CD4-positive, alpha-beta T cell (primary cell): ENCODE measurements around the gene CNIH4. TPM values are rescaled to one million over a fixed set of nuclear protein-coding genes. Genes with fewer than 3 reads are reported as not detected.

Experiments used
- ATAC-seq: fragments of 200-7000 bp; cut with Tn5 transposase; one replicate; pipeline ENCODE4 v1.10.0; 2022; ENCODE audit warnings: mild to moderate bottlenecking; ENCODE audit not compliant: poor library complexity
- CTCF ChIA-PET: fragments of 350-600 bp; sonication (Branson Sonifier 250); formaldehyde crosslinking; loops from one replicate; lab custom pipeline; 2021; ENCODE audit warnings: antibody characterized with exemption, inconsistent platforms; lab: Charles Lee
- POLR2A ChIA-PET: fragments of 350-600 bp; sonication (Branson Sonifier 250); formaldehyde crosslinking; loops from one replicate; lab custom pipeline; 2021; ENCODE audit warnings: antibody characterized with exemption, inconsistent platforms; lab: Charles Lee
- DNase-seq, 14 experiments: peaks; one replicate each; pipeline ENCODE4 v3.0.0-alpha.2; 2013 to 2020; ENCODE audit warnings: mixed read lengths in 2 of 14
- H3K27ac ChIP-seq, 2 donors: one replicate each; pipeline versions ENCODE4 v1.5.1 to v1.7.0; 2013; ENCODE audit warnings: low read length in 2 of 2, low read depth in 1 of 2, mild to moderate bottlenecking in 1 of 2
- H3K27me3 ChIP-seq, 2 experiments: 1 replicate in 1 of 2; 2 replicates in 1 of 2; pipeline versions ENCODE4 v1.6.1 to v1.7.0; 2013; ENCODE audit warnings: low read length in 2 of 2, control low read depth in 1 of 2, mild to moderate bottlenecking in 1 of 2, moderate library complexity in 1 of 2; ENCODE audit not compliant: insufficient read depth in 2 of 2, control insufficient read depth in 1 of 2
- H3K36me3 ChIP-seq: one replicate; pipeline ENCODE4 v1.6.1; 2013; ENCODE audit warnings: low read length, control low read depth; ENCODE audit not compliant: insufficient read depth
- H3K4me1 ChIP-seq: one replicate; pipeline ENCODE4 v1.6.1; 2013; ENCODE audit warnings: low read length, control low read depth; ENCODE audit not compliant: insufficient read depth
- H3K4me3 ChIP-seq: one replicate; pipeline ENCODE4 v1.5.1; 2013; ENCODE audit warnings: mild to moderate bottlenecking, low read length, moderate library complexity
- H3K9me3 ChIP-seq, 2 experiments: 1 replicate in 1 of 2; 2 replicates in 1 of 2; pipeline versions ENCODE4 v1.6.1 to v1.7.0; 2013; ENCODE audit warnings: low read length in 2 of 2, mild to moderate bottlenecking in 2 of 2, control low read depth in 1 of 2, moderate library complexity in 1 of 2; ENCODE audit not compliant: control insufficient read depth in 1 of 2, insufficient read depth in 1 of 2
- H3K27ac Mint-ChIP-seq: one replicate; pipeline ENCODE4 v1.8.0; 2020; ENCODE audit warnings: mixed read lengths
- H3K27me3 Mint-ChIP-seq: one replicate; pipeline ENCODE4 v1.8.0; 2021; ENCODE audit warnings: mixed read lengths
- H3K36me3 Mint-ChIP-seq: one replicate; pipeline ENCODE4 v1.8.0; 2021; ENCODE audit warnings: low read depth, mixed read lengths
- H3K4me1 Mint-ChIP-seq: one replicate; pipeline ENCODE4 v1.8.0; 2021; ENCODE audit warnings: low read depth, mixed read lengths
- H3K4me3 Mint-ChIP-seq: one replicate; pipeline ENCODE4 v1.8.0; 2020; ENCODE audit warnings: mild to moderate bottlenecking, mixed read lengths
- H3K9me3 Mint-ChIP-seq: one replicate; pipeline ENCODE4 v1.8.0; 2020; ENCODE audit warnings: mixed read lengths
- intact Hi-C, 2 experiments: fragments of 100-400 bp; cut with DNase I in 1 of 2; cut with micrococcal nuclease in 1 of 2; formaldehyde crosslinking; loops; one replicate each; pipeline versions ENCODE4 v1.15.1 to v1.9.0; 2023 to 2025; cut with DNase I, micrococcal nuclease
- total RNA-seq, 174 experiments: library from RNA in 2 of 174; stranded (reverse) in 2 of 174; gene quantifications; one replicate each; pipeline ENCODE4 v1.2.3 and lab custom pipeline; 2021 to 2026
- TF ChIP-seq, protein P1 (sequence below): fragments of 200-600 bp; IDR thresholded peaks from one replicate; pipeline ENCODE4 v1.8.0; 2022; ENCODE audit warnings: antibody characterized with exemption, mild to moderate bottlenecking

Gene CNIH4
- total RNA-seq, 2 experiments from 2014 or later = 31.2 to 33.6 TPM

DNA sequence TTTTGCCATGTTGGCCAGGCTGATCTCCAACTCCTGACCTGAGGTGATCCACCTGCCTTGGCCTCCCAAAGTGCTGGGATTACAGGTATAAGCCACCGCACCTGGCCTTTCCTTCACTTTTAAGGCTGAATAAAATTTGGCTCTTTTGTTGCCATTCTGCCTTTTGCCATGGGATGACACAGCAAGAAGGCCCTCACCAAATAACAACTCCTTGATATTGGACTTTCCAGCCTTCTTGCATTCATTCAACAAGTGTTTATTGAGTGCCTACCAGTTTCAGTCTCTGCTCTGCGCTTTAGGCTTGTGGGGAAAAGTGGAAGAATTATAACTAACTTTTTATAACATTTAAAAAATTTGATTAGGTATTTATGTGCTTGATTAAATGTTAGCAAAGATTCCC, 24.9 kb upstream of the CNIH4 start:
- CTCF ChIA-PET = interaction anchor here (0.9 to 1.1 kb wide), 2 partner anchors 13 to 216 kb away, joined by 3 read pairs; no protein-coding TSS in a partner anchor
- Histone ChIP-seq H3K9me3 (no peaks in the 10 kb centered on the region), H3K36me3 (peaks cover 3% of the 10 kb centered on the region), H3K27me3 (no peaks in the 10 kb centered on the region), H3K27ac (no peak overlapping the region), H3K4me1 (peaks cover 20% of the 10 kb centered on the region), H3K4me3 (no peak overlapping the region)
- Mint-ChIP-seq H3K4me3 (no peak overlapping the region), H3K27ac (no peak overlapping the region), H3K4me1 (peaks cover 39% of the 10 kb centered on the region), H3K9me3 (no peaks in the 10 kb centered on the region), H3K36me3 (peaks cover 14% of the 10 kb centered on the region), H3K27me3 (no peaks in the 10 kb centered on the region)
- TF ChIP-seq, protein P1, sequence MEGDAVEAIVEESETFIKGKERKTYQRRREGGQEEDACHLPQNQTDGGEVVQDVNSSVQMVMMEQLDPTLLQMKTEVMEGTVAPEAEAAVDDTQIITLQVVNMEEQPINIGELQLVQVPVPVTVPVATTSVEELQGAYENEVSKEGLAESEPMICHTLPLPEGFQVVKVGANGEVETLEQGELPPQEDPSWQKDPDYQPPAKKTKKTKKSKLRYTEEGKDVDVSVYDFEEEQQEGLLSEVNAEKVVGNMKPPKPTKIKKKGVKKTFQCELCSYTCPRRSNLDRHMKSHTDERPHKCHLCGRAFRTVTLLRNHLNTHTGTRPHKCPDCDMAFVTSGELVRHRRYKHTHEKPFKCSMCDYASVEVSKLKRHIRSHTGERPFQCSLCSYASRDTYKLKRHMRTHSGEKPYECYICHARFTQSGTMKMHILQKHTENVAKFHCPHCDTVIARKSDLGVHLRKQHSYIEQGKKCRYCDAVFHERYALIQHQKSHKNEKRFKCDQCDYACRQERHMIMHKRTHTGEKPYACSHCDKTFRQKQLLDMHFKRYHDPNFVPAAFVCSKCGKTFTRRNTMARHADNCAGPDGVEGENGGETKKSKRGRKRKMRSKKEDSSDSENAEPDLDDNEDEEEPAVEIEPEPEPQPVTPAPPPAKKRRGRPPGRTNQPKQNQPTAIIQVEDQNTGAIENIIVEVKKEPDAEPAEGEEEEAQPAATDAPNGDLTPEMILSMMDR = no peak
- DNase-seq (no peak), ATAC-seq (no peak)
- POLR2A ChIA-PET = no interaction called here
- intact Hi-C loops = loop anchor here (2.0 to 10.0 kb wide), 8 partner anchors 125 to 635 kb away; no protein-coding TSS in a partner anchor

DNA sequence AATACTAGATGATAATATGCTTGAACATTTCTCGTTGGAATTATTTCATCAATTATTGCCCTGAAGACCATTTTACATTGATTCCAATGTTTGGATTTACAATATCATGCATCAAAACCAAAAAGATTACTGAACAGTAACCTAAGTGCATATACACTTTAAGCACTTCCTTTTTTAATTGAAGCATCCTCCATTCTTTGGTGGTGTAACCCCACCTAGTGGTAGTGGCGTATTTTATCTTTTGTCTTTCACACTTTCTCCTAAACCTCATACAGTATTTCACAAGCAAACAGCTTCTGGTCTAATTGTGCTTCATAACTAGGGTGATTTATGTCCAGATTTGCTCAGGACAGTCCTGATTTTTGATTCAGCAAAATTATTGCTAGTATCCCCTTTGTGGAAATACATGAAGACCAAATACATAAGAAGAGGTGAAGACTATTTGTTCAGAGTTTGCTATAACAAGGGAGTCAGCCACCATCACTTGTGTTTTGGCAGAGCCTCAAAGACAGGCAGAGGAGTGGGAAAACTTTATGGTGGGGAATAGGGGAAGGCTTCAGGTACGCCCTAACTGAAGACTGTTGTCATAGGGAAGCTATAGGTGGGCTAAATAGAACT, 23.3 kb upstream of the CNIH4 start:
- peak in 4 of 14 experiments; percentile 47 to 80 (median 76) for DNase-seq
- peaks cover 31% of the 10 kb centered on the region for H3K4me1 Mint-ChIP-seq
- POLR2A ChIA-PET = interaction anchor here (1.4 kb wide), 1 partner anchor 217 kb away, joined by 9 read pairs; no protein-coding TSS in a partner anchor
- Histone ChIP-seq H3K27me3 (no peaks in the 10 kb centered on the region), H3K4me3 (no peak overlapping the region), H3K27ac (no peak overlapping the region), H3K9me3 (no peaks in the 10 kb centered on the region), H3K4me1 (peaks cover 15% of the 10 kb centered on the region), H3K36me3 (no peaks in the 10 kb centered on the region)
- H3K27ac Mint-ChIP-seq = peak overlapping the region; percentile 60
- CTCF ChIA-PET = interaction anchor here (0.7 to 2.3 kb wide), 7 partner anchors 13 to 217 kb away, joined by 3 to 11 read pairs (median 3); no protein-coding TSS in a partner anchor
- H3K4me3 Mint-ChIP-seq = peak overlapping the region; percentile 43
- TF ChIP-seq, protein P1 = peak; percentile 81
- peaks cover 14% of the 10 kb centered on the region for H3K36me3 Mint-ChIP-seq
- H3K27me3 Mint-ChIP-seq = no peaks in the 10 kb centered on the region
- no peaks in the 10 kb centered on the region for H3K9me3 Mint-ChIP-seq
- intact Hi-C loops = loop anchor here (1.0 to 10.0 kb wide), 8 partner anchors 125 to 636 kb away; no protein-coding TSS in a partner anchor
- ATAC-seq = peak; percentile 43

DNA sequence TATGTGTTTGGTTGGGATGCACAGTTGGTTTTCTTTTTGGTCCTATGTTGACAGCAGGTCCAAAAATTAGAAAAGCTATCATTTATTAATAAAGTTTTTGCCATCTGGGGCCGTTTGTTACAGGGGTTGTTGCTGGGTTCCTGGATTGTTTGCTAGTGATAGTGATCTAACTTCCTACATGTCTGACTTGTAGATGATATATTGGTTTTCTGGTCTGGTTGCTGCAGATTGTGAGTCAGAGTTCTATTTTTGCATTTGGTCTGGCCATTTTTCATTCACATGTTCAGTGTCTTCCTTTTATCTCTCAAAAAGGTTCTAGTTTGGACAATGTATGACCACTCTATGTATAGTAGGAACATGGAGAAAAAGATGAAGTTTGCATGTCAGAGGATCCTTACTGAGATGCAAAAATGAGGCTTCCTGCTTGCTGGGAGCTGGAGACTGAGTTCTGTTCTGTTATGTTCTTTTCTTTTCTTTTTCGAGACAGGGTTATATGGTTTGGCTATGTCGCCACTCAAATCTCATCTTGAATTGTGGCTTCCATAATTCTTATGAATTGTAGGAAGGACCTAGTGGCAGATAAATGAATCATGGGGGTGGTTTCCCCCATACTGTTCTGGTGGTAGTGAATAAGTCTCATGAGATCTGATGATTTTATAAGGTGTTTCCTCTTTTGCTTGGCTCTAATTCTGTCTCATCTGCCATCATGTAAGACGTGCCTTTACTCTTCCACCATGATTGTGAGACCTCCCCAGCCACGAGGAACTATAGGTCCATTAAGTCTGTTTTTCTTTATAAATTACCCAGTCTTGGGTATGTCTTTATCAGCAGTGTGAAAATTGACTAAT, 22.5 kb upstream of the CNIH4 start:
- H3K27ac Mint-ChIP-seq = peak overlapping the region; percentile 60
- Histone ChIP-seq H3K4me3 (no peak overlapping the region), H3K27me3 (no peaks in the 10 kb centered on the region), H3K9me3 (no peaks in the 10 kb centered on the region), H3K27ac (no peak overlapping the region), H3K36me3 (no peaks in the 10 kb centered on the region), H3K4me1 (peaks cover 9% of the 10 kb centered on the region)
- H3K4me3 Mint-ChIP-seq = no peak overlapping the region
- TF ChIP-seq, protein P1 = no peak
- DNase-seq (peak in 1 of 14 experiments; percentile 6), ATAC-seq (no peak)
- H3K36me3 Mint-ChIP-seq = peaks cover 13% of the 10 kb centered on the region
- peaks cover 24% of the 10 kb centered on the region for H3K4me1 Mint-ChIP-seq
- intact Hi-C loops = loop anchor here (1.0 to 10.0 kb wide), 9 partner anchors 21 to 637 kb away; no protein-coding TSS in a partner anchor
- ChIA-PET POLR2A (interaction anchor here (1.4 kb wide), 1 partner anchor 218 kb away, joined by 9 read pairs; no protein-coding TSS in a partner anchor), CTCF (interaction anchor here (0.6 to 2.3 kb wide), 8 partner anchors 14 to 605 kb away, joined by 3 to 11 read pairs (median 3); no protein-coding TSS in a partner anchor)
- H3K9me3 Mint-ChIP-seq = no peaks in the 10 kb centered on the region
- H3K27me3 Mint-ChIP-seq = no peaks in the 10 kb centered on the region
